Spleen (tissue), 11 donors: ENCODE results near the gene ATRN. TPM values are rescaled to one million over a fixed set of nuclear protein-coding genes. Genes with fewer than 3 reads are reported as not detected.

ENCODE experiments used
- DNase-seq: peaks from one replicate; pipeline ENCODE4 v3.0.0-alpha.2; 2020
- H3K27ac ChIP-seq, 8 donors: fragments of 200-600 bp; sonication (generic) in 7 of 8; 1 replicate in 4 of 8; 2 replicates in 4 of 8; pipeline versions ENCODE4 v1.5.0 to v1.8.0; 2016 to 2021; ENCODE audit warnings: inconsistent platforms in 4 of 8, mild to moderate bottlenecking in 4 of 8, moderate library complexity in 1 of 8
- H3K27me3 ChIP-seq, 7 donors: fragments of 200-600 bp; sonication (generic) in 6 of 7; replicated peaks in 1 of 7; 1 replicate in 4 of 7; 2 replicates in 3 of 7; pipeline versions ENCODE4 v1.5.0 to v1.8.0; 2016 to 2021; ENCODE audit warnings: inconsistent platforms in 3 of 7, mild to moderate bottlenecking in 1 of 7
- H3K36me3 ChIP-seq, 6 donors: fragments of 200-600 bp; sonication (generic) in 5 of 6; 1 replicate in 4 of 6; 2 replicates in 2 of 6; pipeline versions ENCODE4 v1.5.0 to v1.8.0; 2016 to 2021; ENCODE audit warnings: inconsistent platforms in 2 of 6
- H3K4me1 ChIP-seq, 6 donors: fragments of 200-600 bp; sonication (generic) in 5 of 6; 1 replicate in 3 of 6; 2 replicates in 3 of 6; pipeline versions ENCODE4 v1.5.0 to v1.8.0; 2016 to 2021; ENCODE audit warnings: inconsistent platforms in 3 of 6
- H3K4me3 ChIP-seq, 8 donors: fragments of 200-600 bp; sonication (generic) in 7 of 8; 1 replicate in 4 of 8; 2 replicates in 4 of 8; pipeline versions ENCODE4 v1.5.0 to v1.8.0; 2016 to 2021; ENCODE audit warnings: inconsistent platforms in 4 of 8, mild to moderate bottlenecking in 4 of 8, moderate library complexity in 2 of 8
- H3K9me3 ChIP-seq, 8 donors: fragments of 200-600 bp; sonication (generic) in 7 of 8; 1 replicate in 4 of 8; 2 replicates in 4 of 8; pipeline versions ENCODE4 v1.5.0 to v1.8.0; 2016 to 2021; ENCODE audit warnings: inconsistent platforms in 4 of 8
- POLR2A ChIP-seq, 3 donors: fragments of 450-650 bp; IDR thresholded peaks; one replicate each; pipeline ENCODE4 v1.5.1; 2017; ENCODE audit warnings: antibody characterized with exemption in 3 of 3, mild to moderate bottlenecking in 1 of 3
- POLR2AphosphoS5 ChIP-seq, 3 donors: sonication (generic); formaldehyde crosslinking; IDR thresholded peaks; one replicate each; pipeline ENCODE4 v1.5.1; 2017; ENCODE audit warnings: antibody characterized with exemption in 3 of 3
- WGBS, 5 donors: extraction: QIAGEN DNeasy Blood & Tissue Kit in 3 of 5; methylation state at CpG; one replicate each; pipeline versions ENCODE4 v1.1.5 to v1.1.7; 2013 to 2018; 5-methylcytosine and 5-hydroxymethylcytosine counted together
- intact Hi-C: fragments of 100-400 bp; cut with DNase I; formaldehyde crosslinking; loops from one replicate; pipeline ENCODE4 v1.15.0; 2023; ENCODE audit warnings: low total_unique reads
- polyA plus RNA-seq, 3 donors: library from polyadenylated mRNA; stranded (reverse); fragments of 200-250 nt; gene quantifications; one replicate each; pipeline ENCODE4 v1.2.1, GENCODE V29; 2013
- total RNA-seq, 7 donors: library from RNA; depleted of rRNA in 3 of 7; stranded (reverse); fragments of >200 nt in 3 of 7; fragmentation: NEBNext Ultra II Directional in 4 of 7; extraction: Animal tissue kit (Norgen Biotek cat#: 25700) in 4 of 7; gene quantifications; one replicate each; pipeline versions ENCODE4 v1.1.0 to v1.2.1, GENCODE V29; 2016 to 2021
- TF ChIP-seq, protein P1 (sequence below), 11 experiments: fragments of 200-600 bp in 7 of 11; fragments of 450-650 bp in 4 of 11; sonication (generic) in 4 of 11; IDR thresholded peaks in 8 of 11; conservative IDR thresholded peaks in 3 of 11; 1 replicate in 7 of 11; 2 replicates in 4 of 11; pipeline versions ENCODE4 v1.4.0 to v1.8.0; 2016 to 2021; ENCODE audit warnings: antibody characterized with exemption in 11 of 11, inconsistent platforms in 4 of 11, mild to moderate bottlenecking in 1 of 11
- donor health status: healthy with polysubstance abuse.
- donor health status: DM: no; HTN: no; CAD: no; lungs with moderate emphysema.
- donor health status: DM: no; HTN: no; CAD: no.
- donor health status: Bipolar disorder and iron deficiency.
- donor health status: healthy.
- donor health status: DM: no; HTN: no; CAD: no.
- donor health status: DM: yes; HTN: yes; CAD: no.

The ATRN gene
- total and polyA plus RNA-seq, 10 donors = 1.8 to 49.9 (median 27.6) TPM

DNA sequence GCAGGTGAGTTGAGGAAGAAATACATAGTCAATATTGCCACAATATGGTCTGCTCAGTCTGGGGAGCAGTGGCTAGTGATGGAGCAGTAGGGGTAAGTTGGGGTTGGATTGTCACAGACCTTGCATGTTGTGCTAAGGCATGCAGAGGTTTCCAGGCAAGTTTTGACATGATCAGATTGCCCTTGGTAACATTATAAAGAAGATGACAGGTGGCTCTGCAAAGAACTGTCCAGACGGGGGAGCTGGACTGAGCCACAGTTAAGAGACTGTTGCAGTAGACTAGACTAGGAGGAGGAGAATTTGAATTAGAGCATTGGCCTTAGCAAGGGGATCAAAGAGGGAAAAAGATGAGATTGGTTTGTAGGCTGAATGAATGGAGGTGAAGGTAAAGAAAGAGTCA is 23.4 kb downstream of the ATRN start:
- Histone ChIP-seq H3K27ac (no peak overlapping the region), H3K27me3 (no peaks in the 10 kb centered on the region), H3K36me3 (peaks cover 0 to 18% (median 2%) of the 10 kb centered on the region in 6 donors), H3K4me1 (no peaks in the 10 kb centered on the region), H3K9me3 (peaks cover 0 to 21% (median 4%) of the 10 kb centered on the region in 8 donors), H3K4me3 (no peak overlapping the region)
- 83 to 95% (median 91%) methylated on average over 1 of the region's 1 CpG for WGBS, 5 donors
- intact Hi-C loops = no loop called here
- TF ChIP-seq POLR2AphosphoS5 (IDR thresholded peaks at IDR 0.05) (no peak), POLR2A (IDR thresholded peaks at IDR 0.05) (no peak)
- TF ChIP-seq, protein P1, sequence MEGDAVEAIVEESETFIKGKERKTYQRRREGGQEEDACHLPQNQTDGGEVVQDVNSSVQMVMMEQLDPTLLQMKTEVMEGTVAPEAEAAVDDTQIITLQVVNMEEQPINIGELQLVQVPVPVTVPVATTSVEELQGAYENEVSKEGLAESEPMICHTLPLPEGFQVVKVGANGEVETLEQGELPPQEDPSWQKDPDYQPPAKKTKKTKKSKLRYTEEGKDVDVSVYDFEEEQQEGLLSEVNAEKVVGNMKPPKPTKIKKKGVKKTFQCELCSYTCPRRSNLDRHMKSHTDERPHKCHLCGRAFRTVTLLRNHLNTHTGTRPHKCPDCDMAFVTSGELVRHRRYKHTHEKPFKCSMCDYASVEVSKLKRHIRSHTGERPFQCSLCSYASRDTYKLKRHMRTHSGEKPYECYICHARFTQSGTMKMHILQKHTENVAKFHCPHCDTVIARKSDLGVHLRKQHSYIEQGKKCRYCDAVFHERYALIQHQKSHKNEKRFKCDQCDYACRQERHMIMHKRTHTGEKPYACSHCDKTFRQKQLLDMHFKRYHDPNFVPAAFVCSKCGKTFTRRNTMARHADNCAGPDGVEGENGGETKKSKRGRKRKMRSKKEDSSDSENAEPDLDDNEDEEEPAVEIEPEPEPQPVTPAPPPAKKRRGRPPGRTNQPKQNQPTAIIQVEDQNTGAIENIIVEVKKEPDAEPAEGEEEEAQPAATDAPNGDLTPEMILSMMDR (IDR thresholded peaks at IDR 0.05 in 8 of 11, conservative IDR thresholded peaks at IDR 0.05 in 3 of 11) = no peak
- no peak for DNase-seq

DNA sequence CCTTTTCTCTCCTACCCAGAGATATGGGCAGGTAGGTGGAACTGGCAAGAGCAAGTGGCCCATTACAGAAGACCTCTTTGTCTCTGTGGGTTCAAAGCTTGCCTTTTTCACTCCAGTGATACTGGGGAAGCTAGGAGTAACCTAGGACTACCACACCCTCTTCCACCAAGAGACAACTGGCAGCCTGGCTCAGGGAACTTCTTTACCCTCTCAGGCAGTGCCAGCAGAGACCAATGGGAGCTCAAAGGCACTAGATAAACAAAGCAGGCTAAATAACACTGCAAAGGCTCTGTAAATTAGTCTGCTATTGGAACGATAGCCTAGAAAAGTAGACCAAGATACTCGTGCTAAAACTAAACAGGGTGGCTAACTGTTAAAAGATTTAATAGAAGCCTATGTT is 32.1 kb downstream of the ATRN start:
- intact Hi-C loops = no loop called here
- 93 to 98% (median 96%) methylated on average over 2 of the region's 2 CpGs for WGBS, 5 donors
- Histone ChIP-seq H3K27me3 (no peaks in the 10 kb centered on the region), H3K4me3 (no peak overlapping the region), H3K27ac (no peak overlapping the region), H3K36me3 (no peaks in the 10 kb centered on the region), H3K4me1 (peaks cover 0 to 11% (median under 1%) of the 10 kb centered on the region in 6 donors), H3K9me3 (no peaks in the 10 kb centered on the region)
- TF ChIP-seq, protein P1 (IDR thresholded peaks at IDR 0.05 in 8 of 11, conservative IDR thresholded peaks at IDR 0.05 in 3 of 11) = no peak
- TF ChIP-seq POLR2A (IDR thresholded peaks at IDR 0.05) (no peak), POLR2AphosphoS5 (IDR thresholded peaks at IDR 0.05) (no peak)
- no peak for DNase-seq

DNA sequence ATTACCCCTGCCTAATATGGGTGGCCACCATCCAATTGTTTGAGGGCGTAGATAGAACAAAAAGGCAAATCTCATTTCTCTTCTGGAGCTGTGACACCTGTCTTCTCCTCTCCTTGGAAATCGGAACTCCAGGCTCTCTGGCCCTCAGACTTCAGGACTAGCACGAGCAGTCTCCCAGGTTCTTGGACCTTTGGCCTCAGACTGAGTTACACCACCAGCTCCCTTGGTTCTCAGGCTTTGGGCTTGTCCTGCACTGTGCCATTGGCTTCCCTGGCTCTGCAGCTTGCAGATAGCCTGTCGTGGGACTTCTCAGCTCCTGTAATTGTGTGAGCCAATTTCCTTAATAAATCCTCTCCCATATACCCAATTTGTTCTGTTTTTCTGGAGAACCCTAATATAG is 34.3 kb downstream of the ATRN start:
- H3K4me3 ChIP-seq = no peak overlapping the region
- no peak for DNase-seq

DNA sequence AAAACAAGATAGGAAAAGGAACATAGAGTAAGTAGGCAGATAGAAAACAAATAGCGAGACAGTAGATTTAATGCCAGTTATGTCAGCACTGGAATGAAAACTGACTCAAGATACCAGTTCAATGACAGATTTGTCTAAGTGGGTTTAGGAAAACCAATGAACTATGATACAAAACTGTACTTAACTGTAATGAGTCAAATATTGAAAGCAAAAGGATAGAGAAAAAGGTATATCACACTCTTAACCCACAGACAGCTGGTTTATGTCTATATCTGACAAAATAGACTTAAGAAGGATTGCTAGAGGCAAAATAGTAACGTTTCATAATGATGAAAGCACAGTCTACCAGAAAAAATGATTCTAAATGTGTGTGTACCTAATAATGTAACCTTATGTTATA is 38.2 kb downstream of the ATRN start:
- no peaks in the 10 kb centered on the region for H3K36me3 ChIP-seq
- no peak overlapping the region for H3K27ac ChIP-seq
- intact Hi-C loops = no loop called here
- H3K27me3 ChIP-seq = no peaks in the 10 kb centered on the region
- no peak for DNase-seq
- no peak overlapping the region for H3K4me3 ChIP-seq
- TF ChIP-seq, protein P1 (IDR thresholded peaks at IDR 0.05 in 8 of 11, conservative IDR thresholded peaks at IDR 0.05 in 3 of 11) = no peak
- TF ChIP-seq POLR2AphosphoS5 (IDR thresholded peaks at IDR 0.05) (no peak), POLR2A (IDR thresholded peaks at IDR 0.05) (no peak)
- no peaks in the 10 kb centered on the region for H3K9me3 ChIP-seq
- WGBS, 5 donors = 70 to 93% (median 83%) methylated on average over 2 of the region's 2 CpGs
- H3K4me1 ChIP-seq = peaks cover 0 to 21% (median 8%) of the 10 kb centered on the region in 6 donors

More for the DNA sequence above, 34.3 kb downstream of the ATRN start:
- H3K36me3 ChIP-seq = no peaks in the 10 kb centered on the region
- intact Hi-C loops = no loop called here
- peaks cover 0 to 21% (median 8%) of the 10 kb centered on the region in 6 donors for H3K4me1 ChIP-seq
- TF ChIP-seq, protein P1 (IDR thresholded peaks at IDR 0.05 in 8 of 11, conservative IDR thresholded peaks at IDR 0.05 in 3 of 11) = no peak
- TF ChIP-seq POLR2AphosphoS5 (IDR thresholded peaks at IDR 0.05) = no peak
- no peak for TF ChIP-seq POLR2A (IDR thresholded peaks at IDR 0.05)
- no peak overlapping the region for H3K27ac ChIP-seq
- H3K27me3 ChIP-seq = no peaks in the 10 kb centered on the region
- no peaks in the 10 kb centered on the region for H3K9me3 ChIP-seq
- 90 to 99% (median 93%) methylated on average over 4 of the region's 4 CpGs for WGBS, 5 donors
